Stimulated activated CD8-positive, alpha-beta memory T cell treated with anti-CD3 and anti-CD28 coated beads, Interleukin-12 subunit alpha, Interleukin-12 subunit beta, amount 100 ng/mL, for 4 hours (primary cell): ENCODE measurements around the gene EMILIN3.
A peak's percentile ranks its signal among the peaks of the same experiment; 100 is the strongest.

ENCODE experiments used
- DNase-seq: peaks from one replicate; pipeline ENCODE4 v3.0.0-alpha.2; 2020; ENCODE audit warnings: low read depth

EMILIN3 gene

GRCh38 chr20:41347523-41348429 lies 18.8 kb downstream of the EMILIN3 start:
- DNase-seq, result no peak

DNA sequence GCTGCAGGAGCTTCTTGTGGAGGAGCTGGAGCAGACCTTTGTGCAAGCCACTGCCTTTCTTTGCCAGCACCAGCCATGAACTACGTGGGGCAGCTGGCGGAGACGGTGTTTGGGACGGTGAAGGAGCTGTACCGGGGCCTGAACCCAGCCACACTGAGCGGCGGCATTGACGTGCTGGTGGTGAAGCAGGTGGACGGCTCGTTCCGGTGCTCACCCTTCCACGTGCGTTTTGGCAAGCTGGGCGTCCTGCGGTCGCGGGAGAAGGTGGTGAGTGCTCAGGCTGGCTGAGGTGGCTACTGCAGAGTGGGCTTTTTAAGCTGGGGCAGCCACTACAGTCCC lies 20.9 kb downstream of the EMILIN3 start:
- DNase-seq, result no peak

DNA sequence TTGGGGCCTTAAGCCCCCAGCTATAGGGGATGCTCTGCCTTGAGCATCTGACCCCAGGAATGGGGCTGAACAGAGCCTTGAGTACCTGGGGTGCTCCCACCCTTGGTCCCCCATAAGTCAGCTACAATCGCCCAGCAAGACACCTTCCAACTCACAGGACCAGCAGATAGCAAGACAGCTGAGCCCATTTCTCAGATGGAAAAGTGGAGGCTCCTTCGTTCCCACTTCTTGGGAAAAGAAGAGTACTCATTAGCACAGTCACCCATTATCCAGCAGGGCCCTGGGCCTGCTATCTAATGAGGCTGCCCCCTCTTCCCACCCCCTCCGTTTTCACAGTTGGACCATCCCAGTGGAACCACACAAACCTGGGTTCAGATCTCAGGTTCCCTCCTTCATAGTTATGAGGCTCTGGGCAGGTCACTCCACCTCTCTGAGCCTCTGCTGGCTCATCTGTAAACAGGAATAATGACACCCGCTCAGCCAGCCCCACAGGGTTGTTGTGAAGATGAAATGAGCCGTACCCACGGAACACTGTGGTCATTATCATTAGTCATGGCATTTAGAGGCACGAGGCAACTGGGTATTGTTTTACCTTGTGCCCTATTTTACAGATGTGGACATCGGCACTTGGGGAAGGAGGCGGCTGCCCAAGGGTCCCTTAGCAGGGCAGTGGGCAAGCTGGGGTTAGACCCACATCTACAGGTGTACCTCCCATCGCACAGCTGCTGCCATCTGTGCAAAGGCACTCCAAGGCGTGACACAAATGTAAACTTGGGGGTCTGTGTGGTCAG lies 21.5 kb downstream of the EMILIN3 start:
- no peak for DNase-seq

DNA sequence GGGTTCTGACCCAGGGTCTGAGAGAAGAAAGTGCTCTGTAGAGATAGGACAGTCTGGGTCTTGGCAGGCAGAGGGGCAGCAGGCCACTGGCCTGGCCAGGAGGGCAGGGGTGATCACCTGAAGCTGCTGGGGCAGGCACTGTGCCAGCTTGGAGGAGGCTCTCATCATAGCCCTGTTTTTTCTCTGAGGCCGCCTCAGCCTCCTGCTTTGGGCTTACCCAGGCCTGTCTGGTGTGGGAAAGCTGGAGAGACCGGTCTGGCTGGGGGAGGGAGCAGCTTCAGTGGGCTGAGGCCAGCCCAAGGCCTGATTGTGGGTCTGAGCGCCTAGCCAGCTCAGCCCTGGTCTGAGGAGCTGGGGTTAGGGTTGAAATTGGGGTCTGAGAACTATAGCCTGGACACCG lies 22.1 kb downstream of the EMILIN3 start:
- DNase-seq, result no peak

DNA sequence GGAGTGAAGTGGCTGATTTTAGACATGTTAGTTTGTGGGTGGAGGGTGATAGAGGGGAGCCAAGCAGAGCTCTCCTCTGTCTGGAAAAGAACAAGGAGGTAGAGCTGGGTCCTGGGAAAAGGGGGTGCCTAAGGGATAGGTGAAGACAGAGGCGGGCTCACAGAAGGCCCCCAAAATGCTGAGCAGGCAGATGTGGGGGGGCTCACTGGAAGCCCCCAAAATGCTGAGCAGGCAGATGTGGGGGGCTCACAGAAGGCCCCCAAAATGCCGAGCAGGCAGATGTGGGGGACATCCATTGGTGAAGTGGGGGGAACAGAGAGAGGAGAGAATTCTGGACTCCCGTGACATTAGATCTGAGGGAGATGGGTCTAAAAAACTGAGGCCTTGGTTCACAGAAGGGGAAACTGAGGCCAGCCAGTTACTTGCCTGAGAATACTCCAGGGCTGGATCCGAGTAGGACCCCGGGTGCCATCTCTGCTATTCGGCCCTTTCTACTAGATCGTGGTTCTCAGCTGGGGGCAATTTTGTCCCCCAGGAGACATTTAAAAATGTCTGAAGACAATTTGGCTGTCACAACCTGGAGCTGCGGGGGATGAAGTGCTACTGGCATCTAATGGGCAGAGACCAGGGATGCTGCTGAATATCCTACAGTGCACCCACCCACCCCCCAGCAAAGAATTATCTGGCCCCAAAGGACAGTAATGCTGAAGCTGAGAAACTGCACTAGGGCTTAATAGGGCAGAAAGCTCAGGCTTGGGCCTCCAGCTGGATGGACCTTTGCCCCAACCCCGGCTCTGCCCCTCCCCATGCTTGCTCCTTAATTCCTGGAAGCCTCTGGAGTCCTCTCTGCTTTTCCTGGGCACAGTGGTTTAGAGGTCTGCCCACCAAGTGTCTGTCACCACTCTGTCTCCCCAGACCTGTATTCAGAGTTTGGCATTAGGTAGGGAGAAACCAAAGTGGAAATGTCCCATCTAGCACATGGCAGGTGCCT lies 23.8 kb downstream of the EMILIN3 start:
- no peak for DNase-seq

GRCh38 chr20:41340327-41341055 lies 26.1 kb downstream of the EMILIN3 start, which contains the start of gene LPIN3:
Gene LPIN3 (plus strand): TSS chr20:41340821. CDS start chr20:41345804, 4,983 bp downstream.
- DNase-seq, result no peak

- peak; percentile 65 for DNase-seq
These were observed 26.7 kb downstream of the EMILIN3 start for GRCh38 chr20:41339957-41340326.

- no peak for DNase-seq
These were observed 29.7 kb downstream of the EMILIN3 start for GRCh38 chr20:41336711-41337492.

DNA sequence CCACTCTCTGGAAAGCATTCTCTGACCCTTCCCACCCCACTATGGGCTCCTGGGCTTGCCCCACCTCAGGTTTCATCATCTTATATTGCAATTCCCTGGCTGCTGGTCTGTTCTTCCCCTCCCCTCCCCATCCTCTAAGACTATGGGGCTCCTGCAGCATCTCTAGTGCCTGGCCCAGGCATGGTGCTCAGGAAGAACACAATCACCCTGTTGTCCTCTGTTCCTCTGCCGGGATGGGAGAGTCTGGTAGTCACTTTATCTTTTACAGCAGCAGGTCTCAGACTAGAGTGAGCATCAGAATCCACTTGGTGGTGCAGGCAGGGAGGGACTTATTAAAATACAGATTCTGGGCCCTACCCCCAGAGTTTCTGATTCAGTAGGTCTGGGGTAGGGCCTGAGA lies 31.0 kb downstream of the EMILIN3 start:
- no peak for DNase-seq

DNA sequence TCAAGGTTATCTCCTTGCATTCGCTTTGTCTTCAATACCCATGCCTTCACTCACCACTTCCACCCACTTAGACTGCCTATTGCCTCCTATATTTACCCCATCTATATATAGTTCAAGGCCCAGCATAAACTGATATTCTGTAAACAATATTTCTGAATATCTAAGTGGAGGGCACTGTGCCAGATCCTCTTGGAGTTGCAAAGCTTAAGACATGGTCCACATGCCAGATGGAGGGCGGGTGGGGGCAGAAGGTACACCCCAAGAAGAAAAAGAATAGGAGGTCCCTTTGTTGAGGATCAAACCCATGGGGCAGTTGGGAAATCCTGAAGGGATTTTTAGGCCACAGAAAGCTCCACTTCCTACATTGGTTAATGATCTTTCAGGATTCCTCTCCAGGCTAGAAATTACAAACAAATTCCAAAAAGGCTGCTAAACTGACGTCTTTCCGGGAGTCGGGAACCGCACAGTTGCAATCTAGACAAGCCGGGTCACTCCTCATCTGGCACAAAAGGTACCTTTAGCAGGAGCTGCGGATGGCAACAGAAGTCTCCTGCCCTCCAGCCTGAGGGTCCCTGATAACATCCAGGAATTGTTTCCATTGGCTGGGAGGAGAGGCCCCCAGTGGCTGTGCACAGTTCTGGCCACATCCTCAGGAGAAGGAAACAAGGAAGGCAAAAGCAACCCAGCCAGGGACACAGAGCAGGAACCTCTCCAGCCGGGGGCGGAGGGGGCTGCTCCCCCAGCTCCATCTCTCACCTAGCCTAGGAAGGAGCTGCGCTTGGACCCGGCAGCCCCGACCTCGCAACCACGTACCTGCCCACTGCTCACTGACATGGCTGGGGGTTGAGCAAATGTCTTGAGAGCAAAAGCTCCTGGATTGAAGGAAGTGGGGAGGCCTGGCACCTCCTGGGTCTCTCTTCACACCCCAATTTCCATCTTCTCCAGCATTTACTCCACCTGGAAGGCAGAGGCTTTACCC lies 31.9 kb downstream of the EMILIN3 start:
- no peak for DNase-seq

GRCh38 chr20:41334036-41334435 lies 32.6 kb downstream of the EMILIN3 start:
- no peak for DNase-seq

GRCh38 chr20:41331731-41332130 lies 34.9 kb downstream of the EMILIN3 start:
- DNase-seq, result no peak

GRCh38 chr20:41330941-41331340 lies 35.7 kb downstream of the EMILIN3 start:
- DNase-seq, result no peak

GRCh38 chr20:41330343-41330720 lies 36.3 kb downstream of the EMILIN3 start:
- DNase-seq, result no peak

DNA sequence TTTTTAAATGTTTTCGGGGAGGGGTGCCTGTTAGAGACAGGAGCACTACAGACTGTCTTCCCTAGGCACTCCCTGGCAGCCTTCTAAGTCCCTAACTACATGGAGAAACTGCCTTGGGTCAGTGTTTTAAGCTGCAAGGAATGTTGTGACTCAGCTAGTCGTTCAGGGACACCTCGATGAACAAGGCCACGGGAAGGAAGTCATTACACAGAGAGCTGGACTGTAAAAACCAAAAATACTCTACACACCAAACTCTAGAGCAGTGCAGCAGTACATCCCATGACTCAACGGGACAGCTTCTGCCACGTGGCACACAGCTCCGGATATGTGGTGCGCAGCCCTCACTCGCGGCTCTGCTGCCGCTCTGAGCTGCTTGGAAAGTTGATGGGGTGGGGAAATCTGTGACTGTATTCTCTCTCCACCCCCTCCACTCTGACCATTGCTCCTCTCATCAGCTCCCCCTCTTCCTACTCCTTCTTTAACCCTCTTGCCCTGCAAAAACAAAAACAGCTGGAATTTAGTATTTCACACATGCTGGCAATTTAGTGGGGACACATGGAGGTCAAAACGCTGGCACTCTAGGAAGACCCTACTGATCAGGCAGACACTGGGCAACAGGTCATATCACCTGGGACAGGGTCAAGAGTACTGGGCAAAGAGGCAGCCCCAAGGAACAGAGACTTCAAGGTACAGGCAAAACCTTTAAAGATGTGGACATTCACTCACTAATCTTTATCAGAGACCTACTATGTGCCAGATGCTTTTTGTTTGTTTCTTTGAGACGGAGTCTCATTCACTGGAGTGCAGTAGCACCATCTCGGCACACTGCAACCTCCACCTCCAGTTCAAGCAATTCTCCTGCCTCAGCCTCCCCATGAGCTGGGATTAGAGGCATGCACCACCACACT lies 36.9 kb downstream of the EMILIN3 start:
- peak; percentile 40 for DNase-seq

GRCh38 chr20:41327178-41327577 lies 39.4 kb downstream of the EMILIN3 start:
- DNase-seq, result no peak

- no peak for DNase-seq
These were observed 45.6 kb downstream of the EMILIN3 start for GRCh38 chr20:41320976-41321375.

- no peak for DNase-seq
These were observed 46.2 kb downstream of the EMILIN3 start for GRCh38 chr20:41320441-41320840.
